ENCODE measurements around the gene PHF10.

Gene PHF10

DNA sequence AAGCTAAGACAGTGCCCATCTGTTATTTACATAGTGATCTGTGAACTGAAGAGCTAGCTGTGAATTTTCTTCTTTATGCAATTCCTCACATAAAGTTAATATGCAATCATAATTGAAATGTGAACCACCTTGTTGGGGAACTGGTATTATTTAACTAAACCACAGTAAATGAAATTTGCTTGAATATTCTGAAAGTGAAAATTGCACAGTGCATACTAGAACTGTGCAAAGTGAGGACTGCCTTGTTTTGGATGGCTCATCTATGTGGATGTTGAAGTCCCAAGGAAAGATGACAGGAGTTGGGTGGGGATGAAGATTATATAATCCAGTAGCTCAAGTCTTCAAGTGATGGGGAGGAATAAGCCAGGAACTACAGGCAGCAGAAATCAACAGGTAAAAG lies 5.7 kb upstream of the PHF10 start:
- peaks cover 7% of the 10 kb centered on the region for H3K36me3 Mint-ChIP-seq
- no peaks in the 10 kb centered on the region for H3K9me3 Mint-ChIP-seq
- no peak for DNase-seq (ENCODE audit: low spot score in 2 of 2)
- peaks cover 12% of the 10 kb centered on the region for H3K4me1 Mint-ChIP-seq
- no peak for ATAC-seq
- H3K4me3 Mint-ChIP-seq: no peak overlapping the region
- no peak overlapping the region for H3K27ac Mint-ChIP-seq

DNA sequence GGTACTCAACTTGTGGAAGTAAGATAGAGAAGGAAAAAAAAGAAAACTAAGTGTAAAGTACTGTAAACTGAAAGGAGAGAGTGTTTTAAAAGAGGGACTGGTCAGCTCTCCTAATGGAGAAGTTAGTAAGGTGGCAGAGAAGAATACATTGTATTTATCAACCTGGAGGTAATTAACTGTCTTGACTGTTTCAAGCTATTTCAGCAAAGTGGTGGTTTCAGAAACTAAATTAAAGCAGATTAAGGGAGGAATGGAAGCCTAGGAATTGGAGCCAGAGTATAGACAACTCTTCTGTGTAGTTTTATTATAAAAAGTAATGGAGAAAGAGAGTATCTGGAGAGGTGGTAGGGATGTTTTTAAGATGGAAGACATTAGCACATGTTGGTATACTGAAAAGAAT lies 2.7 kb upstream of the PHF10 start:
- H3K9me3 Mint-ChIP-seq: no peaks in the 10 kb centered on the region
- DNase-seq (ENCODE audit: low spot score in 2 of 2): no peak
- H3K36me3 Mint-ChIP-seq: peaks cover 20% of the 10 kb centered on the region
- no peak for ATAC-seq
- H3K4me1 Mint-ChIP-seq: peaks cover 17% of the 10 kb centered on the region
- no peak overlapping the region for H3K27ac Mint-ChIP-seq
- H3K4me3 Mint-ChIP-seq: no peak overlapping the region

DNA sequence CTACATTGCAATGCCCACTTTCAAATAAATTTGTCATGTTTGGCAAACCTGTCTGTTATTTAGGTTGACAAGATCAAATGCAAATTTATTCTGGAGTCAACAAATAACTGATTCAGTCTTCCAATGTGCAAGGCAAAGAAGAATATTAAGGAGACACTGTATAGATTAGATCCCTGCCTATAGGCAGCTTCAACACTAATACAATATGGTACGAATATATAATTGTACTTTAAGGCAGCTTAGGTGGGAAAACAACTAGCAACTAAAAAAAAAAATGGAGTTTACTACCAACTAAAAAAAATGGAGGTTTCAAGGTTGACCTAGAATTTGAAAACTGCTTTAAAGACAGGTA lies 1.7 kb upstream of the PHF10 start:
- H3K27ac Mint-ChIP-seq: peak overlapping the region; percentile 7

DNA sequence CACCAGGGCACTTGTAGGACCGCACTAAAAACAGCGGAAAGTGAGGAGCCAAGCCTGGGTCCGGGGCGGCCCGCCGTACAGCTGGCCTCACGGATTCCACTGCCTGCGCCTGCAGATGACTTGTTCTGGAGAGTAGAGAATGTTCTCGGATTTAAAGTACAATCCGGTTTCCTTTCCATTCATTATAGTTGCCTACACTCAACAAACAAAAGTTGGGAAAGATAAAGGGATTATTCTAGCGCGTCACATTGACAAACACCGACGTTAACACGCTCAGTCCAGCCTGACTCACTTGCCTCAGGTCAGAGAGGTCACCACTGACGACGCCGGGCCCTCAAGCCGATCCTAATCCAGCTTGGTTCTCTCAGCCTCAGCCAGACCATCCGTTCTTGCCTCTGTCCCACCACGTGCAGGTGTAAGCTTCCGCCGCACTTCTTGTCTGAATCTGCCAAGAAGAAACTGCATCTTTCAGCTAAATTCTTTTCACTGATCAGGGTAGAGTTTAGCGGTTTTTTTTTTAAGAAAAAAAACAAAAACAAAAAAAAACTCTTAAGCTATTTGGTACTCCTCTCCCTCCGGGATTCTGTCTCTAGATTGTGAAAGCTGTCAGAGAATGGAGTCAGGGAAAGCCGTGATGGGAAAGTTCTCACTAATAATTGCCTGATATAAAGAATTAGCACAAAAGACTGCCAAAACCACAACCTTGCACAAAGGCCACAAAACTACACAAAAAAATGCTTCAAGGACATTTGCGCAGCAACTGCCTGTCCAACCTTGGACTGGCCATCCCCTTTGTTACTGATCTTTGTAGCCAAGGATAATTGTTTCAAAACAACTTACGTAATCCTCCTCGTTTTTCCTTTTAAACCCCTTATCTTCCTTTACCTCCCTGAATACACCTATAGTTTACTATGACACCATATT lies 1.1 kb upstream of the PHF10 start:
- peak overlapping the region; percentile 57 for H3K4me3 Mint-ChIP-seq
- ATAC-seq (peak; percentile 19), DNase-seq (ENCODE audit: low spot score in 2 of 2) (no peak)
- peaks cover 24% of the 10 kb centered on the region for H3K36me3 Mint-ChIP-seq
- peak overlapping the region; percentile 21 for H3K27ac Mint-ChIP-seq
- peaks cover 21% of the 10 kb centered on the region for H3K4me1 Mint-ChIP-seq
- no peaks in the 10 kb centered on the region for H3K9me3 Mint-ChIP-seq

More for the DNA sequence above, 1.7 kb upstream of the PHF10 start:
- H3K9me3 Mint-ChIP-seq: no peaks in the 10 kb centered on the region
- DNase-seq (ENCODE audit: low spot score in 2 of 2) (no peak), ATAC-seq (no peak)
- peaks cover 17% of the 10 kb centered on the region for H3K4me1 Mint-ChIP-seq
- peak overlapping the region; percentile 57 for H3K4me3 Mint-ChIP-seq
- peaks cover 20% of the 10 kb centered on the region for H3K36me3 Mint-ChIP-seq

DNA sequence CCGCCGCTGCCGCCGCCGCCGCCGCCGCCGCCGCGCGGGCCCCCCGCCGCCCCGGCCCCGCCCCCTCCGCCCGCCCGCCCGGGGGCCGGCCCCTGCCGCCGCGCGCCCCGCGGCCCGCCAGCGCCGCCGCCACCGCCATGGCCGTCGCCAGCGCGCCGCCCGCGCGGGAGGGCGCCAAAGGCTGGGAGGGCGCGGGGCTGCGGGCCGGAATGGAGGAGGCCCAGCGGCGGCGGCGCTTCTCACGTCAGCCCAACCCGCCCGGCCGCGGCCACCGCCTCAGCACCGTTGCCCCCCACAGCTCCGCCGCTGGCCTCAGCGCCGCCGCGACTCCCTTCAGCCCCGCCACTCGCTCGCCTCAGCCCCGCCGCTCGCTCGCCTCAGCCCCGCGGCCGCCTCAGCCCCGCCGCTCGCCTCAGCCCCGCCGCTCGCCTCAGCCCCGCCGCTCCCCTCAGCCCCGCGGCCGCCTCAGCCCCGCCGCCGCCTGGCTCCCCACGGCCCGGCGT lies 258 bp downstream of the PHF10 start:
- peak in 1 of 2 donors; percentile 41 for DNase-seq (ENCODE audit: low spot score in 2 of 2)
- Mint-ChIP-seq H3K4me3 (peak overlapping the region; percentile 57), H3K4me1 (peaks cover 33% of the 10 kb centered on the region), H3K36me3 (peaks cover 38% of the 10 kb centered on the region), H3K27ac (no peak overlapping the region), H3K9me3 (no peaks in the 10 kb centered on the region)
- ATAC-seq: peak; percentile 63

DNA sequence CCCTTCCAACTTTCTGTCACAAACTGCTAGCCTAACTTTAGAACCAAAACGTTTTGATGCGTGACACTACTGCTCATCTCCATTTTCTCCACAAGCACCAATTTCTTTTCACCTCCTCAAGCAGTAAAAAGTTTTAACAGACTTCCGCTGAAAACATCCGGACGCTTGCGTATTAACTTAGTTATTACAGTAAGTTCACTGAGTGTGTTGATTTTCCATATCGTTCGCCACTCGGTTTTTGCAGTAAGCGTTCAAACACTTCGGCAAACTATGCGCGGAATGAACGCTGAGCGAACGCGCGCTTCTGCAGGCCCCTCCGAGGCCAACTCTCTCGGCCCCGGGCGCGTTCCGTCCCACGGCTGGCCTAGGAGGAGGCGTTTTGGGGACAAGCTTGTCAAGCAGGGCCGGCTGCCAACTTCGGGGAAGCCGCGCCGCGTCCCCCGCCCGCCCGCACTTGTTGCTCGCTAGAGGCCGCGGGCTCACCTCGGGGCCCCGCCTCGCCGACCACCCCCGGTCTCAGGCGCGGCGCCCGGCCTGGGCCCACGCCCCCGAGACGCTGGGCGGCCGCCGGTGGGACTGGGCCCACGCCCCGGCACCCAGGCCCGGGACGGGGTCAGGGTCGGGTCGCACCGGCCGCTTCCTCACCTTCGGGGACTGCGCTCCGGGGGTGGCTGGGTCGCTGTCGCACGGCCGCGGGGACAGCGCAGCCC lies 945 bp downstream of the PHF10 start:
- peak overlapping the region; percentile 81 for H3K4me3 Mint-ChIP-seq
- H3K9me3 Mint-ChIP-seq: no peaks in the 10 kb centered on the region
- DNase-seq (ENCODE audit: low spot score in 2 of 2) (peak; percentile 61 to 88), ATAC-seq (peak; percentile 65)
- peaks cover 35% of the 10 kb centered on the region for H3K4me1 Mint-ChIP-seq
- H3K36me3 Mint-ChIP-seq: peaks cover 45% of the 10 kb centered on the region
- peak overlapping the region; percentile 85 for H3K27ac Mint-ChIP-seq

DNA sequence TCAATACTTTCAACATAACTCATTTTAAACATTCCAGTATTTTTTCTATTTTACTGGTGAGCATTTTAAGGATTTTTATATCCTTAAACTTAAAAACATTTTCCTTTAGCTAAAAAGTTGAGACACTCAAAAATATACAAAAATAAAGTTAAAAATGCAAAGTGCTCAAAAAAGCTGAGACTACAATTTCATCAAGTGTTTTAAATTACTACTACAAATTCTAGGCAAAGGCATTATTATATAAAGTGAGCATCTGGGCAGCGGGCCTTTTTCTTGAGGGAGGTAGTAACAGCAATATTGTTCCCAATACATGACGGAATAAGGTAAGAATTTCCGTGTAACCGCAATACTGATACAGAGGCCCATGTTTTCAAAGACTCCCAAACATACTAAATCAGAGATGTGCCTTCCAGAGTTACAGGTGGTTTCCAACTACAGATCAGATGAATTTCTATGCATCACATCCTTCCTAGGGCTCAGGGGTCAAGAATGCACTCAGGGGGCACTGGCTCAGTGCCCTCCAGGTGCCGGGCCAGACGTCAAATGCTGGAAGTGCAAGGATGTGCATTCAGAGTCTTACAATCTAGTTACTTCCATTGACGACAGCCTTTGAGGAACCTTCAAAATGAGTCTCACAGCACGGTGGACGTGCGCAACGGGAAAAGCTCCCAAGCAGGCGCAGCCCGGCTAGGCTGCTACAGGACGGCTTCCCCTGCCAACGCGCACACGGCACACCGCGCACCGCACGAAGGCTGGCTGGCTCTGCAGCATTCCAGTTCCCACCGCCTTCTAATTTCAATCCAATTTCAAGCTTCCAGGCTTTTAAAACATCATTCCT lies 1.7 kb downstream of the PHF10 start:
- peaks cover 35% of the 10 kb centered on the region for H3K4me1 Mint-ChIP-seq
- peak overlapping the region; percentile 85 for H3K27ac Mint-ChIP-seq
- H3K36me3 Mint-ChIP-seq: peaks cover 52% of the 10 kb centered on the region
- DNase-seq (ENCODE audit: low spot score in 2 of 2) (peak in 1 of 2 donors; percentile 64), ATAC-seq (peak; percentile 49)
- H3K9me3 Mint-ChIP-seq: no peaks in the 10 kb centered on the region
- peak overlapping the region; percentile 81 for H3K4me3 Mint-ChIP-seq

DNA sequence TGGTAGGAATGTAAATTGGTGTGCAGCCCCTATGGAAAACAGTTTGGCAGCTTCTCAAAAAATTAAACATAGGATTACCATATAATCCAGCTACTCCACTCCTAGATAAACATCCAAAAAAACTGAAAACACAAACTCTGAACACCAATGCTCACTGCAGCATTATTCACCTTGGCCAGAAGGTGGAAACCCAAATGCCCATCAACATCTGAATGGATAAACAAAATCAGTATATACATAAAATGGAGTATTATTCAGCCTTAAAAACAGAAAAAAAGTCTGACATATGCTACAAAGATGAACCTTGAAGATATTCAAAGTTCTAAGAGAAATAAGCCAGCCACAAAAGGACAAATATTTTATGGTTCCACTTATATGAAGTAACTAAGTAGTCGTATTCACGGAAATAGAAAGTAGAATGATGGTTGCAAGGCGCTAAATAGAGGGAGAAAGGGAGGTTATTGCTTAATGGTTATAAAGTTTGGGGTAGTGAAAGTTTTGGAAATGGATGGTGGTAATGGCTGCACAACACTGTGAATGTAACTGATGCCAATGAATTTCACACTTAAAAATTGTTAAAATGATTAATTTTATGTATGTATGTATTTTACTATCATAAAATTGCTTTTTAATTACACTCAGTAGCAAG lies 4.0 kb downstream of the PHF10 start:
- H3K27ac Mint-ChIP-seq: no peak overlapping the region
- no peak overlapping the region for H3K4me3 Mint-ChIP-seq
- H3K9me3 Mint-ChIP-seq: no peaks in the 10 kb centered on the region
- no peak for ATAC-seq
- peaks cover 23% of the 10 kb centered on the region for H3K4me1 Mint-ChIP-seq
- no peak for DNase-seq (ENCODE audit: low spot score in 2 of 2)
- peaks cover 72% of the 10 kb centered on the region for H3K36me3 Mint-ChIP-seq

DNA sequence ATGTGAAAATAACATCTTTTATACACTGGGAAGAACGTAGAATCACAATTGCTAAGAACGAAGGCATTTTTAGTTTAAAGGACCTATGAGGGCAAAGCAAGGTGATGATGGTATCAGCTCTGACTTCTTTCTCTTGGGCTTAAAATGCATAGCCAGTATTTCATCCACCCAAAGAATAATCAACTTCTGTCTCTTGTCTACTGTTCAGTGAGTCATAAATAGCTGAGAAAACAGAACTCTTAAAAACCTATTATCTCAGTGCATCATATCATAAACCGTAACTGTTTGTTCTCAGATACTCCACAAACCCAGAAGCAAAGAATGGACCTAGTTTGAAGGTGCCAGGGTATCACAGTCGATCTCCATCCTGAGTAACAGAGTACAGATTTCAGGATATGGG lies 5.2 kb downstream of the PHF10 start:
- H3K4me3 Mint-ChIP-seq: no peak overlapping the region
- H3K36me3 Mint-ChIP-seq: peaks cover 78% of the 10 kb centered on the region
- H3K4me1 Mint-ChIP-seq: peaks cover 23% of the 10 kb centered on the region
- no peak overlapping the region for H3K27ac Mint-ChIP-seq
- ATAC-seq (no peak), DNase-seq (ENCODE audit: low spot score in 2 of 2) (no peak)
- no peaks in the 10 kb centered on the region for H3K9me3 Mint-ChIP-seq

DNA sequence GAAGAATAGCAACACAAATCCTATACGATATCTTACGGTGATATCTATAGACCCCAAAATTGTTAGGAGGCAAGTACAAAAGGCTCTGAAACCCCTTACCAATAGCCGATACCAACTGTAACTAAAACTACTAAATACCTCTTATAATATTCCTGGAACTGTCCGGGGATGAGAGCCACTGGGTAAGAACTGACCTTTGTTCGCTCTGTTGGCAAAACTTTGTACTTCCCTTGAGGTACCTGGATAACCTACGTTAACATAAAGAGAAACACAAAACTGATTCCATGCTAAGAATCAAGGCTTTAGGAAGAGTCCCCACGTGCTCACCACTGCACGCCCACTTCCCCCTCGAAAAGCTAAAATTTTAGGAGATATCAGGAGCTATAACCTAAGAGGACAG lies 9.7 kb downstream of the PHF10 start:
- Mint-ChIP-seq H3K27ac (no peak overlapping the region), H3K4me3 (no peak overlapping the region), H3K4me1 (peaks cover 7% of the 10 kb centered on the region), H3K9me3 (no peaks in the 10 kb centered on the region), H3K36me3 (peaks cover 100% of the 10 kb centered on the region)
- ATAC-seq (no peak), DNase-seq (ENCODE audit: low spot score in 2 of 2) (no peak)

DNA sequence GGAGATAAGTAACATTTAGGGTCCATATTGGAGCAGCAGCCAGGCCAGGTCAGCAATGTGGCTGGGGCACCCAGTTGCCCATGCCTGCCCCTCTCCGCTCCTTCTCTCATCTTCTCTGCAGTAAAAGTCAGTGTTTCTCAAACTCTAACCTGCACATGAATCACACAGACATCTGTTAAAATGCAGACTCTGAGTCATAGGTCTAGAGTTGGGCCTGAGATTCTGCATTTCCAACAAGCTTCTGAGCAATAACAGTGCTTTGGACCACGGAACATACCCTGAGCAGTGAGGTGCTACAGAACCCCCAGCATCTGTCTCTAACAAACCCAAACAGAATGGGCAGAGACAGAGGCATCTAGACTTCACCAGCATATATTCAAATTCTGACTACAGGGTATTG lies 10.1 kb downstream of the PHF10 start:
- Mint-ChIP-seq H3K27ac (no peak overlapping the region), H3K36me3 (peaks cover 100% of the 10 kb centered on the region), H3K9me3 (no peaks in the 10 kb centered on the region), H3K4me3 (no peak overlapping the region), H3K4me1 (peaks cover 2% of the 10 kb centered on the region)
- ATAC-seq: no peak
- no peak for DNase-seq (ENCODE audit: low spot score in 2 of 2)

DNA sequence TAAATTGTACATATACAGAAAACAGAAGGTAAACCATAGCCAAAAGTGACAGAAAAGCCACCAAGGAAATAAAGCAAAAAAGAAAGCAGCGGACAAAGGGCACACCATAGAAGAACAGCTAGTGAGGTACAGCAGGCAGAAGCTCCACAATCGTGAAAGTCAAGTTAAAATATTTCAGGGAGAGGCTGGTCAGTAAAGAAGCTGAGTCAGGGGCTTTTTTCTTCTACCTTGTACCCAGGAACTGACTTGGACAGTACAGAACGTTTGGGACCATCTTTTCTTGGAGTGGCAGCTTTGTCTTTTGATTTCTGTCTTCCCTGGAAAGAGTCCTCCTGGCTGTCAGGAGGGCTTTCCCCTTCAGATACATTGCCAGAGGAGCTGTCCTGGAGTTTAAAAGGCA lies 14.3 kb downstream of the PHF10 start:
- Mint-ChIP-seq H3K36me3 (peaks cover 98% of the 10 kb centered on the region), H3K4me3 (no peak overlapping the region), H3K27ac (peak overlapping the region; percentile 70), H3K9me3 (no peaks in the 10 kb centered on the region), H3K4me1 (peaks cover 6% of the 10 kb centered on the region)
- no peak for ATAC-seq
- DNase-seq (ENCODE audit: low spot score in 2 of 2): no peak

DNA sequence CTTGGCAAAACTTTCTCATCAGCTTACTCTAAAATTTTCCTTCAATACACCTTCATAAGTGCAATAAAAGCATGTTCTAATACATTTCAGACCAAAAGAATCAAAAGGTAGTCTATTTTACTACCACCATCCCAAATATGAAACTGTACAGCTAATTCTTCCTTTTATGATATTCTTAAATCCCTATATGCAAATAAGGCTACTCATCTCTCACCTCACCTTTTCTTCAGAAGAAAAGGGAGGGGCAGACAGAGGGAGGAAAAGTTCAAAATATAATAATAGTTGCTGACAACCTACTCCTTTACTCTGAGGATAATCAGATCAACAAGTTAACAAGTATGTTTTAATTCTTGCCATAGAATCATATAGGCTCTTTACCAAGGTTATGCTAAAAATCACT lies 15.0 kb downstream of the PHF10 start:
- no peak for DNase-seq (ENCODE audit: low spot score in 2 of 2)
- Mint-ChIP-seq H3K9me3 (no peaks in the 10 kb centered on the region), H3K36me3 (peaks cover 98% of the 10 kb centered on the region), H3K4me1 (peaks cover 6% of the 10 kb centered on the region), H3K27ac (no peak overlapping the region), H3K4me3 (no peak overlapping the region)
- ATAC-seq: no peak

DNA sequence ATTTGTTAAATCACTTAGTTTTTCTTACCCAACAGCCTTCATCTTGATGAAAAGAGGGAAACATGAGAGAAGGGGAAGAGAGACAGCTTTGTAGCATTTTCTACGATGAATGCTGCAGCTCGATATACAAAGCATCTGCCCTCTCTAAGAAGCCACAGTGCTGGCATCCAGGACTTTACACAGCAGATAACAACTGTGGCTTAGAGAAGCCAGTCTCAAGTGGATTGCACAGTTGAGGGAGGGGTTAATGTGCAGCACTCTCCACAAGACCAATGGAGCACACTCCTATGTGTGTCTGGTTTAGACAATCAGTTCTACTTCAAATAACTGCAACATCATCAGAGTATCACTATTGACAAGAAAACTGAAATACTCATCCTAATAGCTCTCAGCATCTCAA lies 16.5 kb downstream of the PHF10 start:
- DNase-seq (ENCODE audit: low spot score in 2 of 2) (no peak), ATAC-seq (no peak)
- no peaks in the 10 kb centered on the region for H3K9me3 Mint-ChIP-seq
- peaks cover 6% of the 10 kb centered on the region for H3K4me1 Mint-ChIP-seq
- peak overlapping the region; percentile 4 for H3K27ac Mint-ChIP-seq
- peaks cover 98% of the 10 kb centered on the region for H3K36me3 Mint-ChIP-seq
- no peak overlapping the region for H3K4me3 Mint-ChIP-seq

DNA sequence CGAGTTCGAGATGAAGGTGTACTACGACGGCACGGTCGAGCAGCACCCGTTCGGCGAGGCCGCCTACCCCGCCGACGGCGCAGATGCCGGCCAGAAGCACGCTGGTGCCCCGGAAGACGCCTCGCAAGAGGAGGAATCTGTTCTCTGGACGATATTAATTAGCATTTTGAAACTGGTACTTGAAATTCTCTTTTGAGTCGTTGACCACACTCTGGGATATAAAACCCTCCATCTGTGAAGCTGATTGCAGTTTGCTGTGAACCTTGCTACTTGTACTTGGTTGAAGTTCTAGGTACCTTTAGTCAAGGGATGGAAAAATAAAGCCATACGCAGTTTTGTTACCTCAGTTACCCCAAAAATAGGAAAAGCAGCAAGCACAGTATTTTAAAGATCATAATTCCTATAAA lies 21.5 kb downstream of the PHF10 start:
- H3K4me1 Mint-ChIP-seq: peaks cover 20% of the 10 kb centered on the region
- H3K4me3 Mint-ChIP-seq: peak overlapping the region; percentile 84
- DNase-seq (ENCODE audit: low spot score in 2 of 2): no peak
- H3K27ac Mint-ChIP-seq: peak overlapping the region; percentile 91
- ATAC-seq: peak; percentile 3
- H3K36me3 Mint-ChIP-seq: peaks cover 56% of the 10 kb centered on the region
- H3K9me3 Mint-ChIP-seq: no peaks in the 10 kb centered on the region

All from stimulated activated effector memory CD8-positive, alpha-beta T cell treated with anti-CD3 and anti-CD28 coated beads, Interleukin-12 subunit alpha, Interleukin-12 subunit beta, amount 100 ng/mL, for 72 hours (primary cell).